Measurements from ENCODE around the gene YAF2.

The YAF2 gene

DNA sequence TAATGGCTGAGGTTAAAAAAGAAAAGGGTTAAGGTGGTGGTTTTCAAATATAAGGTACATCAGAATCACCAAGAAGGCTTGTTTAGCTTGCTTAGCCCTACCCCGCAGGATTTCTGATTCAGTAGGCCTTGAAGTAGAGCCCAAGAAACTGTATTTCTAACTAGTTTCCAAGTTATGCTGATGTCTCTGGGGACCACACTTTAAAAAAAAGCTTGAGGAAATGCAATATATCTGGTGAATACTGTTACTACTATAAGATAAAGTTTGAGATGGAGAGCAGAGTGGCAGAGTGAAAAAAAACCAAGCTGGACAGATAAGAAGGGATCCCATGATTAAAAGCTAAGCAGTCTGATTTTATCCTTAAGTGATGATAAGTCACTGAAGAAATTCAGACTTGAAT lies 75.1 kb downstream of the YAF2 start:
- TF ChIP-seq, protein P1, sequence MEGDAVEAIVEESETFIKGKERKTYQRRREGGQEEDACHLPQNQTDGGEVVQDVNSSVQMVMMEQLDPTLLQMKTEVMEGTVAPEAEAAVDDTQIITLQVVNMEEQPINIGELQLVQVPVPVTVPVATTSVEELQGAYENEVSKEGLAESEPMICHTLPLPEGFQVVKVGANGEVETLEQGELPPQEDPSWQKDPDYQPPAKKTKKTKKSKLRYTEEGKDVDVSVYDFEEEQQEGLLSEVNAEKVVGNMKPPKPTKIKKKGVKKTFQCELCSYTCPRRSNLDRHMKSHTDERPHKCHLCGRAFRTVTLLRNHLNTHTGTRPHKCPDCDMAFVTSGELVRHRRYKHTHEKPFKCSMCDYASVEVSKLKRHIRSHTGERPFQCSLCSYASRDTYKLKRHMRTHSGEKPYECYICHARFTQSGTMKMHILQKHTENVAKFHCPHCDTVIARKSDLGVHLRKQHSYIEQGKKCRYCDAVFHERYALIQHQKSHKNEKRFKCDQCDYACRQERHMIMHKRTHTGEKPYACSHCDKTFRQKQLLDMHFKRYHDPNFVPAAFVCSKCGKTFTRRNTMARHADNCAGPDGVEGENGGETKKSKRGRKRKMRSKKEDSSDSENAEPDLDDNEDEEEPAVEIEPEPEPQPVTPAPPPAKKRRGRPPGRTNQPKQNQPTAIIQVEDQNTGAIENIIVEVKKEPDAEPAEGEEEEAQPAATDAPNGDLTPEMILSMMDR (IDR thresholded peaks at IDR 0.05): no peak
- no peak for TF ChIP-seq ZFX (IDR thresholded peaks at IDR 0.05; ENCODE audit: borderline replicate concordance)
- no peak overlapping the region for H3K27ac ChIP-seq

DNA sequence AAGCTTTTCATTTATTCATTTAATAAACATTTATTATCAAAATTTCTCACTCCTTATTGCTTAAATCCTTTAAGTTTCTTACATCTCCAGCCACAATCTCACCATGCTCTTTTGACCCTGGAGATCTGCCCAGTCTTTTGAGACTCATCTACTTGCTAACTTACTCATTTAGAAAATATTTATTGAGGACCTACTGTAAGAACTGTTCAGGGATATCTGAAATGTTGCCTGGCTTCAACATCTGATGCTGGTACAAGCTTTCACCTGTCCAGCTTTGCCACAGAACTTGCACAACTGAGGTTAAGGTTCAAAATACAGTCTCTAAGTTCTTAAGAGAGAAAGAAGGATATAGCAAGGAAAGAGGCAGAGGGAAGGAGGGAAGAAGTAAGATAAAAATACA lies 75.9 kb downstream of the YAF2 start:
- no peak for TF ChIP-seq ZFX (IDR thresholded peaks at IDR 0.05; ENCODE audit: borderline replicate concordance)
- TF ChIP-seq, protein P1 (IDR thresholded peaks at IDR 0.05): no peak
- H3K27ac ChIP-seq: no peak overlapping the region

DNA sequence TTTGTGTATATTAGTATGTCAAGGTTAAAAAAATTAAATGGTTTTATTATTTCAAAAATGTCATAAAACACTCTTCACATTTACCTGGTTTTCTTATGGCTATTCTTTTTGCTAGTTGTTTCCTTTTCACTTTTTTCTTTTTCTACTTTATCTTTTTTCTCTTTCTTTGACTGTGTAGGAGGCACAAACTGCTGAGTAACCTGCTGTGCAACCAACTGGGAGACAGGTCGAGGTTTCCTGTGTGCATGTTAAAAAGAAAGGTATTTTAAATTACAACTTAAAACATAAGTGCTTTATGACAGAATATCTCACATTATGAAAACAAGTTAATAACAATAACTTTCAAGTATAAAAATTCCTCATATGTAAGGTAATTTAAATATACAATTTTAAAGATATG lies 76.5 kb downstream of the YAF2 start:
- no peak overlapping the region for H3K27ac ChIP-seq
- TF ChIP-seq, protein P1 (IDR thresholded peaks at IDR 0.05): no peak
- no peak for TF ChIP-seq ZFX (IDR thresholded peaks at IDR 0.05; ENCODE audit: borderline replicate concordance)

DNA sequence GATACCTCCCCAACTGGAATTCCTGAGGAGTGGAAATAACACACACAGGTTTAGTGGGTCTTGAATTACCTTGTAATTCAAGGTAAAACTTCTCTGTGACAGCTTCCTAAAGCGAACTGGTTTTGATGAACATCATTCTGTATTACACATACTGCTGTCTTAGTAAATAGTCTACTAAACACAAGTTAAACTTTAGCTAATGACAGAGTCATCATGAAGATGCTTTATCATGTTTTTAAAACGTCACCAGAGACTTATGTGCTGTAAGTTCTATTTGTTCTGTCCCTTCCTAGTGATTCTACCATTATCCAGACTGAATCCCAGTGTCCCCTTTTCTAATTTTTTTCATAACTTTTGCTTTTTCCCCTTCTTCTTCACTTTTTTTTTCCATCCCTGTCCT lies 81.8 kb downstream of the YAF2 start:
- H3K27ac ChIP-seq: no peak overlapping the region
- no peak for TF ChIP-seq ZFX (IDR thresholded peaks at IDR 0.05; ENCODE audit: borderline replicate concordance)
- TF ChIP-seq, protein P1 (IDR thresholded peaks at IDR 0.05): no peak

DNA sequence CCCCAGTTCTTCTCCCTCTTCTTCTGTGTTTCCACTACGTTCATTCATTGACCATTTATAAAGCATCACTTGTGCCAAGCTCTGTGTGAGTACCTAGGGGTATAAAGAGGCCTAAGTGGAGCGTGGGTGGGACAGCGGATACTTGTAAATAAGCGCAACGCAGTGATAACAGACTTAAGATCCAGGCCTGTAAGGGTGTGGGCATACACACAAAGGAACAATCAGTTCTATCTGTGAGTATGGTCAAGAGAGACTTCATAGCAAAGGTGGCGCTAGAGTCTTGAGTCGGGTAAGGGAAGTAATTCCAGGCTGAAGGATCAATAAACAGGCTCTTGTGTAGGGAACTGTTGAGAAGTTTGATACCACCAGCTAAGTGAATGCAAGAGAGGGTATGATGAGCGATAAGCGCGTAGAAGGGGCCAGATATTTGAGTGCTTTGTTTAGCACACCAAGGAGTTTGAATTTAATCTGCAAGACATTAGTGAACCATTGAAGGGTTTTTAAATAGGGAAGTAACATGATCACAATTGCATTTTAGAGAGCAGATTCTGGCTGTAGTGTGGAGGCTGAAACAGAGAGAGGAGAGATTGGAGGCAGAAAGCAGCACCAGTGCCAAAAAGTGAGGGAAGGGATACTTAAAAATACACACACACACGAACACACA lies 92.4 kb downstream of the YAF2 start:
- H3K27ac ChIP-seq: peak overlapping the region; percentile 94

DNA sequence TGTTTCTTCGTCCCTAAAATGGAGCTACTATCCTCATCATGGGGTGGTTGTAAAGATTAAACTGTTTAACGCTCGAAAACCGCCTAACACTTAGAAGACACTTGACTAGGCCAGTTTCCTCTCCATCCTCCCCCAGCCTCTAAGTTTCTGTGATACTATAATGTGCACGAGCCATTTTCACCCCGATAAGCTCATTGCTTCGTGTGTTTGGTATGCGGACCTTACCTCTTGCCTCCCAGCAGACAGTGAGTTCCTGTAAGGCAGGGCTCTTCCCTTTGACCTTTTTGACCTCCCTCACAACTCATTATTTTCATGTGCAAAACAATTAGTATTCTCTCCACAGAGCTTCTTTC lies 92.9 kb downstream of the YAF2 start:
- TF ChIP-seq, protein P1 (IDR thresholded peaks at IDR 0.05): no peak
- TF ChIP-seq ZFX (IDR thresholded peaks at IDR 0.05; ENCODE audit: borderline replicate concordance): no peak
- H3K27ac ChIP-seq: peak overlapping the region; percentile 94

More for the DNA sequence above, 92.4 kb downstream of the YAF2 start:
- TF ChIP-seq ZFX (IDR thresholded peaks at IDR 0.05; ENCODE audit: borderline replicate concordance): no peak
- TF ChIP-seq, protein P1 (IDR thresholded peaks at IDR 0.05): 0 out of 2 replicates have a peak, but pooled peaks have one; percentile 6

DNA sequence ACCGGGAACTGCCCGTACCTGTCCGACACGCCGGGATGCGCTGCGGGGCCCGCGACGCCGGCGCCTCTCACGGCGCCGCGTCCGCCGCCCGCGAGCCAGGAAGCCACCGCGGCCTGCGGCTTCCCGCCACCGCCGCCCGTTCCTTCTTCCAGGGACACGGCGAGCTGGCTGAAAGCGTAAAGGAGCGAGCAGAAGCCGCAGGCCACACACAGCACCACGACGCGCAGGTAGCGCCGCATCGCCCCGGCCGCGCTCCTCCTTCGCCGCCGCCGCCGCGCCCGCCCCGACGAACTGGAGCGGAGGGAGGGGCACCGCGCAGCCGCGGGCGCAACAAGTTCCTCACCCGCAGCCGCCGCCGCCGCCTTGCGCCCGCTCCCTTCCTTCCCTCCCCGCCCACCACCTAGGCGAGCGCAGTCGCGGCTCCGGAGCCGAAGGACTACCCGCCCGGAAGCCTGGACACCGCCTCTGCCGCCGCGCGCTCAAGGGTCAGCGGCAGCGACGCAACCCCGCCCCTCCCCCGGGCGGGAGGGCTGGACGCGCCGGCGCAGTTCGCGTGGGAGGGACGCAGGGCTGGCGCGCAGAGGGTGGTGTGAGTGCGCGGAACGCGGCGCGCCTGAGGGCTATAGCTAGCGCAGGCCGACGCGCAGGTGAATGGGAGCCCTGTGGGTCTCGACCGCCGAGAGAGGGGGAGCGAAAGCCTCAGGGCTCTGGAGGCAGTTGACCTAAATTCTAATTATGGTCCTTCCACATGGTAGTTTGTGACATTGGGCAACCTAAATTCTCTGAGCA lies 93.4 kb downstream of the YAF2 start, which contains the start of gene GXYLT1:
TSS of gene GXYLT1 (minus strand) at position 467 of the 789 bp plus-strand sequence. CDS start at position 239, 228 bp downstream.
- TF ChIP-seq ZFX (IDR thresholded peaks at IDR 0.05; ENCODE audit: borderline replicate concordance): no peak
- TF ChIP-seq, protein P1 (IDR thresholded peaks at IDR 0.05): no peak; the same call in 1 of the 2 replicates
- H3K27ac ChIP-seq: peak within 1 kb of the TSS; percentile 94
